Adipose tissue (tissue), 3 donors: ENCODE results near the gene SLC39A3. TPM values are rescaled to one million over a fixed set of nuclear protein-coding genes. Genes with fewer than 3 reads are reported as not detected.

Source experiments
- H3K27ac ChIP-seq: one replicate; pipeline ENCODE4 v1.5.1; 2013; ENCODE audit warnings: low read depth, low read length
- WGBS, 3 donors: extraction: QIAGEN DNeasy Blood & Tissue Kit; methylation state at CpG; one replicate each; pipeline ENCODE4 v1.1.7; 2013; 5-methylcytosine and 5-hydroxymethylcytosine counted together
- polyA plus RNA-seq, 3 donors: library from polyadenylated mRNA; stranded (reverse); fragments of 200-250 nt; gene quantifications; one replicate each; pipeline ENCODE4 v1.2.3, GENCODE V29; 2013
- donor health status: healthy with polysubstance abuse.
- donor health status: Bipolar disorder and iron deficiency.
- donor health status: healthy.

Gene SLC39A3
- polyA plus RNA-seq, 3 donors, result 16.0 to 35.2 (median 24.1) TPM

GRCh38 chr19:2729943-2730818, 9.6 kb downstream of the SLC39A3 start:
- H3K27ac ChIP-seq, result no peak overlapping the region
- 84 to 91% (median 87%) methylated on average over 24 to 26 of the region's 26 CpGs for WGBS, 3 donors

GRCh38 chr19:2728783-2729387, 10.9 kb downstream of the SLC39A3 start:
- WGBS, 3 donors, result 81 to 88% (median 85%) methylated on average over 23 of the region's 23 CpGs
- H3K27ac ChIP-seq, result no peak overlapping the region

GRCh38 chr19:2727640-2727944, 12.2 kb downstream of the SLC39A3 start:
- 54 to 75% (median 60%) methylated on average over 15 to 16 of the region's 16 CpGs for WGBS, 3 donors
- H3K27ac ChIP-seq, result no peak overlapping the region

- WGBS, 3 donors, result 15 to 22% (median 18%) methylated on average over 26 of the region's 26 CpGs
- no peak overlapping the region for H3K27ac ChIP-seq
Observed at GRCh38 chr19:2726904-2727639, 12.7 kb downstream of the SLC39A3 start.

- no peak overlapping the region for H3K27ac ChIP-seq
- whole genome bisulfite sequencing, 3 donors, result 48 to 78% (median 71%) methylated on average over 14 to 15 of the region's 15 CpGs
Observed at GRCh38 chr19:2726160-2726855, 13.5 kb downstream of the SLC39A3 start.

- WGBS, 3 donors, result 49 to 73% (median 60%) methylated on average over 7 of the region's 7 CpGs
Observed at GRCh38 chr19:2724148-2724557, 15.7 kb downstream of the SLC39A3 start.

GRCh38 chr19:2723747-2724146, 16.1 kb downstream of the SLC39A3 start:
- H3K27ac ChIP-seq, result no peak overlapping the region
- WGBS, 3 donors, result 74 to 81% (median 80%) methylated on average over 11 to 14 of the region's 14 CpGs

More at GRCh38 chr19:2724148-2724557, 15.7 kb downstream of the SLC39A3 start:
- no peak overlapping the region for H3K27ac ChIP-seq

GRCh38 chr19:2723345-2723715, 16.5 kb downstream of the SLC39A3 start:
- no peak overlapping the region for H3K27ac ChIP-seq
- 72 to 86% (median 73%) methylated on average over 13 of the region's 13 CpGs for WGBS, 3 donors

GRCh38 chr19:2722541-2723344, 17.1 kb downstream of the SLC39A3 start:
- WGBS, 3 donors, result 54 to 67% (median 55%) methylated on average over 27 to 28 of the region's 28 CpGs

GRCh38 chr19:2721570-2722540, 18.0 kb downstream of the SLC39A3 start:
- H3K27ac ChIP-seq, result no peak overlapping the region
- 30 to 38% (median 30%) methylated on average over 38 to 39 of the region's 39 CpGs for WGBS, 3 donors

More at GRCh38 chr19:2722541-2723344, 17.1 kb downstream of the SLC39A3 start:
- H3K27ac ChIP-seq, result no peak overlapping the region

GRCh38 chr19:2720777-2721569, 18.8 kb downstream of the SLC39A3 start, which contains the start of gene DIRAS1:
Gene DIRAS1, minus strand, starts transcription at chr19:2721372. Its CDS starts 3,566 bp downstream, at chr19:2717806.
- H3K27ac ChIP-seq, result no peak within 1 kb of the TSS
- WGBS, 3 donors, result 0 to 2% (median 1%) methylated on average over 23 to 93 of the region's 100 CpGs

- H3K27ac ChIP-seq, result no peak overlapping the region
Observed at GRCh38 chr19:2719920-2720776, 19.7 kb downstream of the SLC39A3 start.

GRCh38 chr19:2719232-2719735, 20.5 kb downstream of the SLC39A3 start:
- no peak overlapping the region for H3K27ac ChIP-seq
- 46 to 64% (median 52%) methylated on average over 6 to 7 of the region's 7 CpGs for WGBS, 3 donors

More at GRCh38 chr19:2719920-2720776, 19.7 kb downstream of the SLC39A3 start:
- 7 to 10% (median 7%) methylated on average over 31 to 37 of the region's 37 CpGs for WGBS, 3 donors

- WGBS, 3 donors, result 84 to 87% (median 85%) methylated on average over 43 to 52 of the region's 52 CpGs
- H3K27ac ChIP-seq, result no peak overlapping the region
Observed at GRCh38 chr19:2717638-2718541, 21.9 kb downstream of the SLC39A3 start.
